Osteoblast (primary cell): ENCODE results near the gene CCDC112. TPM values are rescaled to one million over a fixed set of nuclear protein-coding genes. Genes with fewer than 3 reads are reported as not detected.

Experiments
- DNase-seq: peaks from one replicate; pipeline ENCODE4 v3.0.0; 2011; ENCODE audit warnings: low spot score, mixed read lengths; ENCODE audit not compliant: insufficient read length; ENCODE audit errors: missing footprints
- H2AFZ ChIP-seq: 2 replicates; pipeline ENCODE4 v1.6.0; 2011; ENCODE audit warnings: mild to moderate bottlenecking, low read length
- H3K27ac ChIP-seq: 2 replicates; pipeline ENCODE4 v1.5.1; 2011; ENCODE audit warnings: mild to moderate bottlenecking, low read depth, low read length, moderate library complexity
- H3K27me3 ChIP-seq: 2 replicates; pipeline ENCODE4 v1.6.0; 2012; ENCODE audit warnings: mild to moderate bottlenecking, control low read depth, inconsistent platforms, low read length, moderate library complexity; ENCODE audit not compliant: insufficient read depth
- H3K36me3 ChIP-seq: 2 replicates; pipeline ENCODE4 v1.5.1; 2011; ENCODE audit warnings: mild to moderate bottlenecking, low read length, control low read depth, moderate library complexity; ENCODE audit not compliant: insufficient read depth
- H3K4me1 ChIP-seq: 2 replicates; pipeline ENCODE4 v1.5.1; 2011; ENCODE audit warnings: mild to moderate bottlenecking, low read length, control low read depth, moderate library complexity; ENCODE audit not compliant: insufficient read depth
- H3K4me2 ChIP-seq: 2 replicates; pipeline ENCODE4 v1.6.0; 2011; ENCODE audit warnings: mild to moderate bottlenecking, low read length; ENCODE audit not compliant: insufficient read depth
- H3K4me3 ChIP-seq: fragments of 200-600 bp; sonication (generic); 3 replicates; pipeline ENCODE4 v1.5.1; 2012; ENCODE audit warnings: mild to moderate bottlenecking, low read length, inconsistent platforms; ENCODE audit not compliant: insufficient read depth
- H3K79me2 ChIP-seq: 2 replicates; pipeline ENCODE4 v1.6.0; 2012; ENCODE audit warnings: mild to moderate bottlenecking, low read length, control low read depth, inconsistent platforms; ENCODE audit not compliant: insufficient read depth
- H3K9me3 ChIP-seq: 2 replicates; pipeline ENCODE4 v1.5.1; 2011; ENCODE audit warnings: low read depth, low read length, control low read depth
- H4K20me1 ChIP-seq: 2 replicates; pipeline ENCODE4 v1.6.0; 2012; ENCODE audit warnings: mild to moderate bottlenecking, low read length, control low read depth; ENCODE audit not compliant: insufficient read depth
- total RNA-seq: library from RNA; depleted of rRNA; stranded (reverse); fragments of >200 nt; gene quantifications from 2 replicates; pipeline ENCODE4 v1.2.3, GENCODE V29; 2012
- TF ChIP-seq, protein P1 (sequence below): IDR thresholded peaks from 2 replicates; pipeline ENCODE4 v1.5.1; 2011; ENCODE audit warnings: mild to moderate bottlenecking, low read depth, low read length, moderate library complexity; ENCODE audit errors: extremely low read depth

CCDC112 gene
- total RNA-seq, 1 donor, result 4.7 TPM

DNA sequence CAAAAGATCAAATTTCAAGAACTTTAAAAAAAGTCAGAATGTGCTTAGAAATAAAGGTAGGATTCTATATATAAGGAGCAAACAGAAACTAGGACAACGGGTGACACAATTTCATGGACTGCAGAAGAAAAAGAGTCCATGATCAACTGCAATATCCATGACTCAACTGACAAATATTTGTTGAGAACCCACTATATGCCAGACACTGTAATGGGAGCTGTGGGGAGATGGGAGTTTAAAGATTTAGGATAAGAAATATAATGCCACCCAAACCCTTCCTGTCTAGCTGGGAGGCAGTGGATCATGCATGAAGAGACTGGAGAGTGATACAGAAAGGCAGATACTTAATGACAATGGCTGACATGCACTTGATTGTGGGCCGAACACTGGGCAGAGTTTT lies 27.6 kb upstream of the CCDC112 start:
- Histone ChIP-seq H2AFZ (no peak overlapping the region), H3K4me1 (peaks cover 3% of the 10 kb centered on the region), H3K27ac (no peak overlapping the region), H3K4me2 (no peak overlapping the region), H3K27me3 (no peaks in the 10 kb centered on the region), H3K9me3 (no peaks in the 10 kb centered on the region), H4K20me1 (no peaks in the 10 kb centered on the region), H3K36me3 (no peaks in the 10 kb centered on the region), H3K79me2 (no peaks in the 10 kb centered on the region), H3K4me3 (no peak overlapping the region)
- TF ChIP-seq, protein P1, sequence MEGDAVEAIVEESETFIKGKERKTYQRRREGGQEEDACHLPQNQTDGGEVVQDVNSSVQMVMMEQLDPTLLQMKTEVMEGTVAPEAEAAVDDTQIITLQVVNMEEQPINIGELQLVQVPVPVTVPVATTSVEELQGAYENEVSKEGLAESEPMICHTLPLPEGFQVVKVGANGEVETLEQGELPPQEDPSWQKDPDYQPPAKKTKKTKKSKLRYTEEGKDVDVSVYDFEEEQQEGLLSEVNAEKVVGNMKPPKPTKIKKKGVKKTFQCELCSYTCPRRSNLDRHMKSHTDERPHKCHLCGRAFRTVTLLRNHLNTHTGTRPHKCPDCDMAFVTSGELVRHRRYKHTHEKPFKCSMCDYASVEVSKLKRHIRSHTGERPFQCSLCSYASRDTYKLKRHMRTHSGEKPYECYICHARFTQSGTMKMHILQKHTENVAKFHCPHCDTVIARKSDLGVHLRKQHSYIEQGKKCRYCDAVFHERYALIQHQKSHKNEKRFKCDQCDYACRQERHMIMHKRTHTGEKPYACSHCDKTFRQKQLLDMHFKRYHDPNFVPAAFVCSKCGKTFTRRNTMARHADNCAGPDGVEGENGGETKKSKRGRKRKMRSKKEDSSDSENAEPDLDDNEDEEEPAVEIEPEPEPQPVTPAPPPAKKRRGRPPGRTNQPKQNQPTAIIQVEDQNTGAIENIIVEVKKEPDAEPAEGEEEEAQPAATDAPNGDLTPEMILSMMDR, result no peak
- no peak for DNase-seq

DNA sequence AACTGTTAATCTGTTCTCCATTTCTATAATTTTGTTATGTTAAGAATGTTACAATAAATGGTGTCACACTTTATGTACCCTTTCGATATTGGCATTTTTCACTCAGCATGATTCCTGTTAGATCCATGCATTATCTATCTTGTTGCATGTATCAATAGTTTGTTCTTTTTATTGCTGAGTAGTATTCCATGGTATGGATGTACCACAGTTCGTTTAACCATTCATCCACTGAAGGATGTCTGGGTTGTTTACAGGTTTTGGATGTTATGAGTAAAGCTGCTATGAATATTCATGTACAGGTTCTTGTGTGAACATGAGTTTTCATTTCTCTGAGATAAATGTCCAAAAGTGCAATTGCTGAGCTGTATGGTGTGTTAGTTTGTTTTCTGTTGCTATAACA lies 26.3 kb upstream of the CCDC112 start:
- TF ChIP-seq, protein P1, result no peak
- no peak overlapping the region for H3K4me3 ChIP-seq
- H3K27me3 ChIP-seq, result no peaks in the 10 kb centered on the region
- H3K9me3 ChIP-seq, result no peaks in the 10 kb centered on the region
- no peak for DNase-seq
- no peak overlapping the region for H3K27ac ChIP-seq
- H3K4me2 ChIP-seq, result no peak overlapping the region
- H2AFZ ChIP-seq, result no peak overlapping the region
- no peaks in the 10 kb centered on the region for H4K20me1 ChIP-seq
- peaks cover 3% of the 10 kb centered on the region for H3K4me1 ChIP-seq
- H3K79me2 ChIP-seq, result no peaks in the 10 kb centered on the region
- no peaks in the 10 kb centered on the region for H3K36me3 ChIP-seq

DNA sequence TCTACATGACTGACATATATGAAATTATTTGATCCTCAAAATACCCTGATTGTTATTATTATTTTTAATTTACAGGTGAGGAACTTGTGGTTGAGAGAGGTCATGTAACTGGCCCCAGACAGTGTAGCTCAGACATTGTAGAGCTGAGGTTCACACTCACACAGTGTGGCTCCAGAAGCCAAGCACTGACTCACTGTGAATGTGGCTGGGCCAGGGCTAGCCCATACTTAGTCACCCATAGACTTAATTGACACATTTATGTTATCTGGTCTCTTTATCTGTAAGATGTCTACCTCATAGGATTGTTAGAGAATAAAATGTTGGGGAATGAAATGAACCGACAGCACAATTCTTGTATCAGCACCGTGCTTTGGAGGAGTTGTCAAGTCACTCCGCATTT lies 24.9 kb upstream of the CCDC112 start:
- TF ChIP-seq, protein P1, result no peak
- no peak overlapping the region for H3K4me2 ChIP-seq
- H3K27ac ChIP-seq, result no peak overlapping the region
- peaks cover 3% of the 10 kb centered on the region for H3K4me1 ChIP-seq
- H3K27me3 ChIP-seq, result no peaks in the 10 kb centered on the region
- no peaks in the 10 kb centered on the region for H3K9me3 ChIP-seq
- H2AFZ ChIP-seq, result no peak overlapping the region
- H3K36me3 ChIP-seq, result no peaks in the 10 kb centered on the region
- DNase-seq, result no peak
- no peaks in the 10 kb centered on the region for H4K20me1 ChIP-seq
- H3K4me3 ChIP-seq, result no peak overlapping the region
- H3K79me2 ChIP-seq, result no peaks in the 10 kb centered on the region

DNA sequence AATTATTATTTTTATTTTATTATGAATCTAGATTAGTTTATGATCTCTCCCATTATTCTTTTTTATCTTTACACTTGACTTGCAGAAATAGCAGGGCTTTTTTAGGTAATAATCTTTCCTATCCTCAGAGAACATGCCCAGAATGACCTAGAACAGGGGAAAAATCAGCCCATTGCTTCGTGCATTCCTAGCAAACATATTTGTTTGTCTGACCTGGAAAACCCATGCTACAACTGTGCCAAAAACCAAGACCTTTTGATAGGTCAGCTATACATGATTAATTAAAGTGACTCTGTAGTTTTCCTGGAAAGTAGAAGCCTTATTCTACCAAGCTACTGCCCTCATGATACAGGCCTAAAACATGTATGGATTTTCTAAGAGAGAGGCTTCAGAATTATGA lies 24.1 kb upstream of the CCDC112 start:
- no peak overlapping the region for H3K4me2 ChIP-seq
- no peak overlapping the region for H3K4me3 ChIP-seq
- H3K9me3 ChIP-seq, result no peaks in the 10 kb centered on the region
- H3K4me1 ChIP-seq, result peaks cover 3% of the 10 kb centered on the region
- H3K27me3 ChIP-seq, result no peaks in the 10 kb centered on the region
- H4K20me1 ChIP-seq, result no peaks in the 10 kb centered on the region
- no peaks in the 10 kb centered on the region for H3K79me2 ChIP-seq
- no peak for DNase-seq
- TF ChIP-seq, protein P1, result no peak
- no peak overlapping the region for H3K27ac ChIP-seq
- no peaks in the 10 kb centered on the region for H3K36me3 ChIP-seq
- no peak overlapping the region for H2AFZ ChIP-seq
